Liver (tissue), 9 donors: ENCODE results near the gene B9D1. TPM values are rescaled to one million over a fixed set of nuclear protein-coding genes. Genes with fewer than 3 reads are reported as not detected.

ENCODE experiments used
- DNase-seq: peaks from one replicate; pipeline ENCODE4 v3.0.0-alpha.2; 2017; ENCODE audit warnings: low spot score
- H3K27ac ChIP-seq, 2 donors: one replicate each; pipeline ENCODE4 v1.7.0; 2013; ENCODE audit warnings: inconsistent platforms in 2 of 2, low read length in 2 of 2, control low read depth in 1 of 2, low read depth in 1 of 2, mild to moderate bottlenecking in 1 of 2
- H3K27me3 ChIP-seq, 4 donors: one replicate each; pipeline versions ENCODE4 v1.6.1 to v1.7.0; 2013; ENCODE audit warnings: low read length in 3 of 4, inconsistent platforms in 1 of 4, mild to moderate bottlenecking in 1 of 4, moderate library complexity in 1 of 4; ENCODE audit not compliant: control insufficient read depth in 4 of 4, insufficient read depth in 4 of 4
- H3K36me3 ChIP-seq, 4 donors: one replicate each; pipeline versions ENCODE4 v1.6.1 to v1.7.0; 2013; ENCODE audit warnings: low read length in 3 of 4, mild to moderate bottlenecking in 3 of 4, low read depth in 1 of 4, moderate library complexity in 1 of 4; ENCODE audit not compliant: control insufficient read depth in 4 of 4, insufficient read depth in 3 of 4
- H3K4me1 ChIP-seq, 4 donors: one replicate each; pipeline versions ENCODE4 v1.6.1 to v1.7.0; 2013; ENCODE audit warnings: low read length in 3 of 4, mild to moderate bottlenecking in 3 of 4, moderate library complexity in 1 of 4; ENCODE audit not compliant: control insufficient read depth in 4 of 4, insufficient read depth in 4 of 4
- H3K4me3 ChIP-seq, 3 donors: one replicate each; pipeline versions ENCODE4 v1.6.1 to v1.7.0; 2013; ENCODE audit warnings: low read length in 3 of 3, control low read depth in 1 of 3, low read depth in 1 of 3, mild to moderate bottlenecking in 1 of 3
- H3K9ac ChIP-seq, 2 donors: one replicate each; pipeline ENCODE4 v1.7.0; 2013; ENCODE audit warnings: low read length in 2 of 2, mild to moderate bottlenecking in 2 of 2, moderate library complexity in 2 of 2, control low read depth in 1 of 2, low read depth in 1 of 2
- H3K9me3 ChIP-seq, 4 donors: one replicate each; pipeline versions ENCODE4 v1.6.1 to v1.7.0; 2013; ENCODE audit warnings: low read length in 3 of 4; ENCODE audit not compliant: control insufficient read depth in 4 of 4
- EGR1 ChIP-seq, 2 donors: IDR thresholded peaks; 2 replicates each; pipeline ENCODE4 v1.6.1; 2016 to 2018; ENCODE audit warnings: antibody characterized with exemption in 2 of 2, low read depth in 2 of 2
- FOXA2 ChIP-seq: IDR thresholded peaks from 2 replicates; pipeline ENCODE4 v1.6.1; 2016; ENCODE audit warnings: antibody characterized with exemption
- GABPA ChIP-seq, 2 donors: IDR thresholded peaks in 1 of 2; conservative IDR thresholded peaks in 1 of 2; 2 replicates each; pipeline ENCODE4 v1.6.1; 2016; ENCODE audit warnings: antibody characterized with exemption in 2 of 2, mild to moderate bottlenecking in 1 of 2, moderate library complexity in 1 of 2
- HNF4G ChIP-seq: IDR thresholded peaks from 2 replicates; pipeline ENCODE4 v1.6.1; 2016; ENCODE audit warnings: antibody characterized with exemption
- JUND ChIP-seq, 2 donors: IDR thresholded peaks; 2 replicates each; pipeline ENCODE4 v1.6.1; 2016; ENCODE audit warnings: antibody characterized with exemption in 2 of 2
- NR2F2 ChIP-seq: IDR thresholded peaks from 2 replicates; pipeline ENCODE4 v1.6.1; 2016; ENCODE audit warnings: antibody characterized with exemption
- RAD21 ChIP-seq, 2 donors: IDR thresholded peaks; 2 replicates each; pipeline ENCODE4 v1.6.1; 2016; ENCODE audit warnings: antibody characterized with exemption in 2 of 2, mild to moderate bottlenecking in 2 of 2
- RXRA ChIP-seq, 2 donors: IDR thresholded peaks; 2 replicates each; pipeline ENCODE4 v1.6.1; 2017 to 2018; ENCODE audit warnings: antibody characterized with exemption in 2 of 2, mild to moderate bottlenecking in 1 of 2
- SP1 ChIP-seq: IDR thresholded peaks from 2 replicates; pipeline ENCODE4 v1.6.1; 2018; ENCODE audit warnings: antibody characterized with exemption, mild to moderate bottlenecking
- TAF1 ChIP-seq: conservative IDR thresholded peaks from 2 replicates; pipeline ENCODE4 v1.6.1; 2016; ENCODE audit warnings: antibody characterized with exemption, mild to moderate bottlenecking
- YY1 ChIP-seq: IDR thresholded peaks from 2 replicates; pipeline ENCODE4 v1.6.1; 2016; ENCODE audit warnings: antibody characterized with exemption, mild to moderate bottlenecking
- whole genome bisulfite sequencing: extraction: QIAGEN DNeasy Blood & Tissue Kit; methylation state at CpG from one replicate; pipeline ENCODE4 v1.1.7; 2013; 5-methylcytosine and 5-hydroxymethylcytosine counted together
- polyA plus RNA-seq, 2 donors: library from polyadenylated mRNA; stranded (reverse) in 1 of 2; unstranded in 1 of 2; fragments of 200-250 nt in 1 of 2; fragments of >200 nt in 1 of 2; fragmentation: Nextera tagmentation in 1 of 2; extraction: Ambion mirVana in 1 of 2; gene quantifications; one replicate each; pipeline versions ENCODE4 v1.2.1 to v1.2.3, GENCODE V29; 2013 to 2015
- total RNA-seq, 2 donors: library from RNA; depleted of rRNA; stranded (reverse); fragments of >200 nt; gene quantifications; one replicate each; pipeline ENCODE4 v1.2.3, GENCODE V29; 2014
- TF ChIP-seq, protein P1 (sequence below): IDR thresholded peaks from 2 replicates; pipeline ENCODE4 v1.6.1; 2016; ENCODE audit warnings: antibody characterized with exemption
- TF ChIP-seq, protein P2 (sequence below): IDR thresholded peaks from 2 replicates; pipeline ENCODE4 v1.6.1; 2016; ENCODE audit warnings: antibody characterized with exemption
- TF ChIP-seq, protein P3 (sequence below): IDR thresholded peaks from 2 replicates; pipeline ENCODE4 v1.6.1; 2016; ENCODE audit warnings: antibody characterized with exemption, mild to moderate bottlenecking
- TF ChIP-seq, protein P4 (sequence below): fragments of 150-350 bp; IDR thresholded peaks from 2 replicates; pipeline ENCODE4 v1.5.1; 2017; ENCODE audit warnings: improper control_type of control experiment, low read depth, low read length; ENCODE audit not compliant: missing input control
- TF ChIP-seq, protein P5 (sequence below): IDR thresholded peaks from 2 replicates; pipeline ENCODE4 v1.6.1; 2016; ENCODE audit warnings: antibody characterized with exemption
- donor health status: healthy.
- donor health status: healthy.
- donor health status: healthy.
- donor health status: healthy.
- donor health status: healthy.

B9D1 gene
- total and polyA plus RNA-seq, 4 donors, result 8.4 to 22.0 (median 10.8) TPM

DNA sequence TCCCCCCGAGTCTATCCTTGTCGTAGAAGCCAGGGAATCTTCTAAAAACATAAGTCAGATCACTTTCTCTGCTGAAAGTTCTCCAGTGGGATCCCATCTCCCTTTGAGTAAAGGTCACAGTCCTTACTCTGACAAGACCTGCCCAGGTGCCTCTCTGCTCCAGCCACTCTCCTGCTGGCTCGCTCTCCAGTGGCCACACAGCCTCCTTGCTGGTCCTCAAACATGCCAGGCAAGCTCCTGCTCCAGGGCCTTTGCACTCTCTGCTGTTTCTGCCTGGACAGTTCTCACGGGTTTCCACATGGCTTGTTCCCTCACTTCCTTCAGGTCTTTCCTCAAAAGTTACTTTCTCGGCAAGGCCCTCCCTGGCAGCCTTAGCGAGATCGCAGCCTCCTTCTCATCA lies 3.4 kb downstream of the B9D1 start:
- TF ChIP-seq YY1 (no peak), RAD21 (IDR thresholded peaks at IDR 0.05) (no peak), SP1 (no peak), TAF1 (no peak), RXRA (IDR thresholded peaks at IDR 0.05) (no peak), FOXA2 (no peak), GABPA (IDR thresholded peaks at IDR 0.05 in 1 of 2, conservative IDR thresholded peaks at IDR 0.05 in 1 of 2) (no peak), EGR1 (IDR thresholded peaks at IDR 0.05; ENCODE audit: low read depth in 2 of 2) (no peak), NR2F2 (no peak), JUND (IDR thresholded peaks at IDR 0.05) (no peak), HNF4G (no peak)
- TF ChIP-seq, protein P1, sequence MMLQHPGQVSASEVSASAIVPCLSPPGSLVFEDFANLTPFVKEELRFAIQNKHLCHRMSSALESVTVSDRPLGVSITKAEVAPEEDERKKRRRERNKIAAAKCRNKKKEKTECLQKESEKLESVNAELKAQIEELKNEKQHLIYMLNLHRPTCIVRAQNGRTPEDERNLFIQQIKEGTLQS, result no peak
- TF ChIP-seq, protein P2, sequence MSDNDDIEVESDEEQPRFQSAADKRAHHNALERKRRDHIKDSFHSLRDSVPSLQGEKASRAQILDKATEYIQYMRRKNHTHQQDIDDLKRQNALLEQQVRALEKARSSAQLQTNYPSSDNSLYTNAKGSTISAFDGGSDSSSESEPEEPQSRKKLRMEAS, result no peak
- TF ChIP-seq, protein P3, sequence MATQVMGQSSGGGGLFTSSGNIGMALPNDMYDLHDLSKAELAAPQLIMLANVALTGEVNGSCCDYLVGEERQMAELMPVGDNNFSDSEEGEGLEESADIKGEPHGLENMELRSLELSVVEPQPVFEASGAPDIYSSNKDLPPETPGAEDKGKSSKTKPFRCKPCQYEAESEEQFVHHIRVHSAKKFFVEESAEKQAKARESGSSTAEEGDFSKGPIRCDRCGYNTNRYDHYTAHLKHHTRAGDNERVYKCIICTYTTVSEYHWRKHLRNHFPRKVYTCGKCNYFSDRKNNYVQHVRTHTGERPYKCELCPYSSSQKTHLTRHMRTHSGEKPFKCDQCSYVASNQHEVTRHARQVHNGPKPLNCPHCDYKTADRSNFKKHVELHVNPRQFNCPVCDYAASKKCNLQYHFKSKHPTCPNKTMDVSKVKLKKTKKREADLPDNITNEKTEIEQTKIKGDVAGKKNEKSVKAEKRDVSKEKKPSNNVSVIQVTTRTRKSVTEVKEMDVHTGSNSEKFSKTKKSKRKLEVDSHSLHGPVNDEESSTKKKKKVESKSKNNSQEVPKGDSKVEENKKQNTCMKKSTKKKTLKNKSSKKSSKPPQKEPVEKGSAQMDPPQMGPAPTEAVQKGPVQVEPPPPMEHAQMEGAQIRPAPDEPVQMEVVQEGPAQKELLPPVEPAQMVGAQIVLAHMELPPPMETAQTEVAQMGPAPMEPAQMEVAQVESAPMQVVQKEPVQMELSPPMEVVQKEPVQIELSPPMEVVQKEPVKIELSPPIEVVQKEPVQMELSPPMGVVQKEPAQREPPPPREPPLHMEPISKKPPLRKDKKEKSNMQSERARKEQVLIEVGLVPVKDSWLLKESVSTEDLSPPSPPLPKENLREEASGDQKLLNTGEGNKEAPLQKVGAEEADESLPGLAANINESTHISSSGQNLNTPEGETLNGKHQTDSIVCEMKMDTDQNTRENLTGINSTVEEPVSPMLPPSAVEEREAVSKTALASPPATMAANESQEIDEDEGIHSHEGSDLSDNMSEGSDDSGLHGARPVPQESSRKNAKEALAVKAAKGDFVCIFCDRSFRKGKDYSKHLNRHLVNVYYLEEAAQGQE, result no peak
- TF ChIP-seq, protein P4, sequence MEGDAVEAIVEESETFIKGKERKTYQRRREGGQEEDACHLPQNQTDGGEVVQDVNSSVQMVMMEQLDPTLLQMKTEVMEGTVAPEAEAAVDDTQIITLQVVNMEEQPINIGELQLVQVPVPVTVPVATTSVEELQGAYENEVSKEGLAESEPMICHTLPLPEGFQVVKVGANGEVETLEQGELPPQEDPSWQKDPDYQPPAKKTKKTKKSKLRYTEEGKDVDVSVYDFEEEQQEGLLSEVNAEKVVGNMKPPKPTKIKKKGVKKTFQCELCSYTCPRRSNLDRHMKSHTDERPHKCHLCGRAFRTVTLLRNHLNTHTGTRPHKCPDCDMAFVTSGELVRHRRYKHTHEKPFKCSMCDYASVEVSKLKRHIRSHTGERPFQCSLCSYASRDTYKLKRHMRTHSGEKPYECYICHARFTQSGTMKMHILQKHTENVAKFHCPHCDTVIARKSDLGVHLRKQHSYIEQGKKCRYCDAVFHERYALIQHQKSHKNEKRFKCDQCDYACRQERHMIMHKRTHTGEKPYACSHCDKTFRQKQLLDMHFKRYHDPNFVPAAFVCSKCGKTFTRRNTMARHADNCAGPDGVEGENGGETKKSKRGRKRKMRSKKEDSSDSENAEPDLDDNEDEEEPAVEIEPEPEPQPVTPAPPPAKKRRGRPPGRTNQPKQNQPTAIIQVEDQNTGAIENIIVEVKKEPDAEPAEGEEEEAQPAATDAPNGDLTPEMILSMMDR, result no peak
- TF ChIP-seq, protein P5, sequence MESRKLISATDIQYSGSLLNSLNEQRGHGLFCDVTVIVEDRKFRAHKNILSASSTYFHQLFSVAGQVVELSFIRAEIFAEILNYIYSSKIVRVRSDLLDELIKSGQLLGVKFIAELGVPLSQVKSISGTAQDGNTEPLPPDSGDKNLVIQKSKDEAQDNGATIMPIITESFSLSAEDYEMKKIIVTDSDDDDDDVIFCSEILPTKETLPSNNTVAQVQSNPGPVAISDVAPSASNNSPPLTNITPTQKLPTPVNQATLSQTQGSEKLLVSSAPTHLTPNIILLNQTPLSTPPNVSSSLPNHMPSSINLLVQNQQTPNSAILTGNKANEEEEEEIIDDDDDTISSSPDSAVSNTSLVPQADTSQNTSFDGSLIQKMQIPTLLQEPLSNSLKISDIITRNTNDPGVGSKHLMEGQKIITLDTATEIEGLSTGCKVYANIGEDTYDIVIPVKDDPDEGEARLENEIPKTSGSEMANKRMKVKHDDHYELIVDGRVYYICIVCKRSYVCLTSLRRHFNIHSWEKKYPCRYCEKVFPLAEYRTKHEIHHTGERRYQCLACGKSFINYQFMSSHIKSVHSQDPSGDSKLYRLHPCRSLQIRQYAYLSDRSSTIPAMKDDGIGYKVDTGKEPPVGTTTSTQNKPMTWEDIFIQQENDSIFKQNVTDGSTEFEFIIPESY, result no peak
- 88% methylated on average over 7 of the region's 7 CpGs for WGBS
- Histone ChIP-seq H3K4me1 (peaks cover 0 to 20% (median 11%) of the 10 kb centered on the region in 4 donors), H3K4me3 (no peak overlapping the region), H3K27me3 (no peaks in the 10 kb centered on the region), H3K9me3 (no peaks in the 10 kb centered on the region), H3K9ac (no peak overlapping the region), H3K27ac (no peak overlapping the region), H3K36me3 (no peaks in the 10 kb centered on the region)
- DNase-seq, result no peak

DNA sequence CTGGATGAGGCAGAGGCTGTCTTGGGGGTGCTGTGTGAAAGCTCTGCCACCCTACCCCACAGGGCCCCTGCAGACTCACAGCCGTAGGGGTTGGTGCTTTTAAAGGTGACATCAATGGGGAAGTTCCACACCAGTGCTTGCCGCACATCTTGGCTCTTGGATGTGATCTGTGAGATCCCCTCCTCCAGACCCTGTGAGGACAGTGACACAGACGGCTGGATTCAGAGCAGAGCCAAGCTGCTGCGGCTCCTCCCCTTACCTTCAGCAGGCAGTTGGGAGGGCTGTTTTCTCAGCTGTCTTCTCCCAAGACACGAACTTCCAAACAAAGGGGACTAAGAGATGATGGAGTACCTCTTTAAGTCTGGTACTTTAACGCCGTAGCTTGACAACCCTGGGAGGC lies 4.8 kb downstream of the B9D1 start:
- no peak overlapping the region for H3K4me3 ChIP-seq
- no peak for DNase-seq
- no peaks in the 10 kb centered on the region for H3K27me3 ChIP-seq
- TF ChIP-seq SP1, result no peak
- H3K36me3 ChIP-seq, result no peaks in the 10 kb centered on the region
- H3K4me1 ChIP-seq, result peaks cover 0 to 12% (median 6%) of the 10 kb centered on the region in 4 donors
- no peak overlapping the region for H3K27ac ChIP-seq
- no peak overlapping the region for H3K9ac ChIP-seq
- 92% methylated on average over 7 of the region's 7 CpGs for WGBS
- no peaks in the 10 kb centered on the region for H3K9me3 ChIP-seq
